Measurements from ENCODE around the gene MYBPH. TPM values are rescaled to one million over a fixed set of nuclear protein-coding genes. Genes with fewer than 3 reads are reported as not detected.

MYBPH gene
- total RNA-seq, 1 donor from 2014 or later, result not detected

DNA sequence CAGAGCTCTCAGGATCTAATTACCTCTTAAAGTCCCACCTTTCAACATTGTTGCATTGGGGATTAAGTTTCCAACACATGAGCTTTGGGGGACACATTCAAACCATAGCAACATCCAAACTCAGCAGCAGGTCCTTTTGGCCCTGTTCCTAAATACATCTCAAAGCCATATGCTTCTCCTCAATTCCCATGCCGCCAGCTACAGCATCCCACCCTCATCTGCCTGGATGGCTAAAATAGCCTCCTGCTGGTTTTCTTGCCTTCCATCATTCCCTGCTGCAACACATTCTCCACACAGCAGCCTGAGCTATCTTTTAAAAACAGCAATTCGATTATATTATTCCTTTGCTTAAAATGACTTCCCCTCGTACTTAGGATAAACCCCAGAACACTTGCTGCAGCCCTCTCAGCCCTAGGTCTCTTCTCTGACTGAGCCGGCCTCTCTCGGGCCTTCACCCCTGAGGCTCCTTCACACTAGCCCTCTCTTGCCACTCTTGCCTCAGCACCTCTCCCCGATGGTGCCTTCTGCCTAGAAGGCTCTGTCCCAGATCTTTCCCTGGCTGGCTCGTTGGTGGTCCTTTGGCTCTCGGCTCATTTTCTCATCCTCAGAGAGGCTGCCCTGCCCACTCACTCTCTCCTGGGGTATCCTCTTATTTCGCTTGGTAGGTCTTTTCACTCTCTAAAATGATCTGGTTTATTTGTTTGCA, 16.5 kb downstream of the MYBPH start:
- H3K27me3 Mint-ChIP-seq (ENCODE audit: low read depth), result peaks cover 3% of the 10 kb centered on the region
- no peaks in the 10 kb centered on the region for H3K36me3 Mint-ChIP-seq
- no peak for DNase-seq (ENCODE audit: low spot score in 2 of 2, unreplicated experiment in 2 of 2)
- H3K4me1 Mint-ChIP-seq, result peaks cover 16% of the 10 kb centered on the region
- H3K27ac Mint-ChIP-seq, result no peak overlapping the region
- H3K4me3 Mint-ChIP-seq, result no peak overlapping the region
- TF ChIP-seq, protein P1, sequence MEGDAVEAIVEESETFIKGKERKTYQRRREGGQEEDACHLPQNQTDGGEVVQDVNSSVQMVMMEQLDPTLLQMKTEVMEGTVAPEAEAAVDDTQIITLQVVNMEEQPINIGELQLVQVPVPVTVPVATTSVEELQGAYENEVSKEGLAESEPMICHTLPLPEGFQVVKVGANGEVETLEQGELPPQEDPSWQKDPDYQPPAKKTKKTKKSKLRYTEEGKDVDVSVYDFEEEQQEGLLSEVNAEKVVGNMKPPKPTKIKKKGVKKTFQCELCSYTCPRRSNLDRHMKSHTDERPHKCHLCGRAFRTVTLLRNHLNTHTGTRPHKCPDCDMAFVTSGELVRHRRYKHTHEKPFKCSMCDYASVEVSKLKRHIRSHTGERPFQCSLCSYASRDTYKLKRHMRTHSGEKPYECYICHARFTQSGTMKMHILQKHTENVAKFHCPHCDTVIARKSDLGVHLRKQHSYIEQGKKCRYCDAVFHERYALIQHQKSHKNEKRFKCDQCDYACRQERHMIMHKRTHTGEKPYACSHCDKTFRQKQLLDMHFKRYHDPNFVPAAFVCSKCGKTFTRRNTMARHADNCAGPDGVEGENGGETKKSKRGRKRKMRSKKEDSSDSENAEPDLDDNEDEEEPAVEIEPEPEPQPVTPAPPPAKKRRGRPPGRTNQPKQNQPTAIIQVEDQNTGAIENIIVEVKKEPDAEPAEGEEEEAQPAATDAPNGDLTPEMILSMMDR (IDR thresholded peaks at IDR 0.05; ENCODE audit: unreplicated experiment), result no peak
- H3K9me3 Mint-ChIP-seq, result peaks cover 8% of the 10 kb centered on the region

DNA sequence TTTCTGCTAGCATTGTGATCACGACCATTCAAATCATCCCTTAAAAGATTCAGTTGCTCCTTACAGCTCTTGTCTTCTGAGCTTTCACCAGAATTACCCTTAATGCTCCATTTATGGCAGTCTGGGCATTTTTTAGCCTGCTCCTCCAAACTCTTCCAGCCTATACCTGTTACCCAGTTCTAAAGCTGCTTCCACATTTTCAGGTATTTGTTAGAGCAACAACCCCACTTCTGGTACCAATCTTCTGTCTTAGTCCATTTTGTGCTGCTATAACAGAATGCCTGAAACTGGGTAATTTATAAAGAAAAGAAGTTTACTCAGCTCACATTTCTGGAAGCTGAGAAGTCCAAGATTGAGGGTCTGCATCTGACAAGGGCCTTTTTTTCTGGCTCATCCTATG, 17.2 kb downstream of the MYBPH start:
- TF ChIP-seq, protein P1 (IDR thresholded peaks at IDR 0.05; ENCODE audit: unreplicated experiment), result no peak
- no peak for DNase-seq (ENCODE audit: low spot score in 2 of 2, unreplicated experiment in 2 of 2)
- H3K4me1 Mint-ChIP-seq, result peaks cover 23% of the 10 kb centered on the region
- no peak overlapping the region for H3K27ac Mint-ChIP-seq
- peaks cover 8% of the 10 kb centered on the region for H3K9me3 Mint-ChIP-seq
- no peaks in the 10 kb centered on the region for H3K36me3 Mint-ChIP-seq
- H3K27me3 Mint-ChIP-seq (ENCODE audit: low read depth), result peaks cover 2% of the 10 kb centered on the region
- H3K4me3 Mint-ChIP-seq, result no peak overlapping the region

DNA sequence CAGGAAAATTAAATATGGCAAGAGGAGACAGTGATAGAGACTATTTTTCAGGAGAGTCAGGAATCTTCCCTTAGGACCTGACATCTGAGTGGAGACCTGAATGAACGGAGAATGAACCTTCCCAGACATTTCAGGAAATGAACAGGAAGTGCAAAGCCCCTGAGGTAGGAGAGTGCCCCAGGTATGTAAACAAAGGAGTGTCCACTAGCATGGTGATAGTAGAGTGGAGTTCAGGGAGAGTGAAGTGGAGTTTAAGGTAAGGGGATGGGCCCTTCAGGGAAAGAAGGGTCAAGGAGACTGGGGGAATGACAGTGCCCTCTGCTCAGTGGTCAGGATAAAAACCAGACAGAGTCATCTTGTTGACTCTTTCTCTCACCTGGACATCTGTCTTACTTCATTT, 19.3 kb downstream of the MYBPH start:
- Mint-ChIP-seq H3K4me1 (peaks cover 44% of the 10 kb centered on the region), H3K4me3 (no peak overlapping the region), H3K36me3 (no peaks in the 10 kb centered on the region), H3K9me3 (peaks cover 8% of the 10 kb centered on the region), H3K27ac (no peak overlapping the region), H3K27me3 (ENCODE audit: low read depth) (no peaks in the 10 kb centered on the region)
- TF ChIP-seq, protein P1 (IDR thresholded peaks at IDR 0.05; ENCODE audit: unreplicated experiment), result no peak
- DNase-seq (ENCODE audit: low spot score in 2 of 2, unreplicated experiment in 2 of 2), result no peak

DNA sequence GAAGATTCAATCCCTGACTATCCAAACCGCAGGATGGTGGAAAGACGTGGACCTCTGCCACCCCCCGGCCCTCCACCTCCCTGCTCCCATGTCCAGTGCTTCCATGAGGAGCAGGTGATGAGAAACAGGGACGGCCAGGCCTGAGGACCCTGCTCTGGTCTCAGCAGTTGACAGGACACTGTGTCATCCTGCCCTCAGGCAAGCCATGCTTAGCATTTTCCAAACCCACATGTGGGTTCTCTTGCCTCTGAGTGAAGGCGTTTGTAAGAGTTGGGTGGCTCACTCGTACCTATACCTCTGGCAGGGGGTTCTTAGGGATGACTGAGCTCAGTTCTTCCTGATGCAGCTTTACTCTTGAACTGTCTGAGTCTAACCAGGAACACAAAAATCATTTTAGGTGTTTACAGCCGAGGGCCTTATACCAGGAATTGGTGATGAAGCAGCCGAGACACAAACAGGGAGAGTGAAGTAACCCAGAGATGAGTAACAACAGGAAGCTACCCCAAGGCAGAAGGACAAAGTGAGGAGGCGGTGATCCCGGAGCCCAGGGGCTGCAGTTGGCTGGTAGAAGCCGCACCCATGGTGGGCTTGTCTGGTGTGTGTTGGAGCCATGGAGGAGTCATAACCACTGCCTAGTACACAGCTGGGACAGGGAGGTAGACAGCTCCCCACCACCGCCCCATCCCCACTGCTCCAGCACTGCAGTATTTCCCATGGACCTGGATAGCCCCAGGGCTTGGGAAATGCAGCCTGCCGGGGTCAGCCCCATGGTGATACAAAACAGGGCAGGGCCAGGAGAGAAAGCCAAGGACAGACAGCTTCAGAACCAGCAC, 21.4 kb downstream of the MYBPH start:
- H3K27ac Mint-ChIP-seq, result peak overlapping the region; percentile 74
- peaks cover 62% of the 10 kb centered on the region for H3K4me1 Mint-ChIP-seq
- H3K9me3 Mint-ChIP-seq, result peaks cover 8% of the 10 kb centered on the region
- DNase-seq (ENCODE audit: low spot score in 2 of 2, unreplicated experiment in 2 of 2), result no peak
- no peak overlapping the region for H3K4me3 Mint-ChIP-seq
- H3K36me3 Mint-ChIP-seq, result no peaks in the 10 kb centered on the region
- TF ChIP-seq, protein P1 (IDR thresholded peaks at IDR 0.05; ENCODE audit: unreplicated experiment), result no peak
- no peaks in the 10 kb centered on the region for H3K27me3 Mint-ChIP-seq (ENCODE audit: low read depth)

DNA sequence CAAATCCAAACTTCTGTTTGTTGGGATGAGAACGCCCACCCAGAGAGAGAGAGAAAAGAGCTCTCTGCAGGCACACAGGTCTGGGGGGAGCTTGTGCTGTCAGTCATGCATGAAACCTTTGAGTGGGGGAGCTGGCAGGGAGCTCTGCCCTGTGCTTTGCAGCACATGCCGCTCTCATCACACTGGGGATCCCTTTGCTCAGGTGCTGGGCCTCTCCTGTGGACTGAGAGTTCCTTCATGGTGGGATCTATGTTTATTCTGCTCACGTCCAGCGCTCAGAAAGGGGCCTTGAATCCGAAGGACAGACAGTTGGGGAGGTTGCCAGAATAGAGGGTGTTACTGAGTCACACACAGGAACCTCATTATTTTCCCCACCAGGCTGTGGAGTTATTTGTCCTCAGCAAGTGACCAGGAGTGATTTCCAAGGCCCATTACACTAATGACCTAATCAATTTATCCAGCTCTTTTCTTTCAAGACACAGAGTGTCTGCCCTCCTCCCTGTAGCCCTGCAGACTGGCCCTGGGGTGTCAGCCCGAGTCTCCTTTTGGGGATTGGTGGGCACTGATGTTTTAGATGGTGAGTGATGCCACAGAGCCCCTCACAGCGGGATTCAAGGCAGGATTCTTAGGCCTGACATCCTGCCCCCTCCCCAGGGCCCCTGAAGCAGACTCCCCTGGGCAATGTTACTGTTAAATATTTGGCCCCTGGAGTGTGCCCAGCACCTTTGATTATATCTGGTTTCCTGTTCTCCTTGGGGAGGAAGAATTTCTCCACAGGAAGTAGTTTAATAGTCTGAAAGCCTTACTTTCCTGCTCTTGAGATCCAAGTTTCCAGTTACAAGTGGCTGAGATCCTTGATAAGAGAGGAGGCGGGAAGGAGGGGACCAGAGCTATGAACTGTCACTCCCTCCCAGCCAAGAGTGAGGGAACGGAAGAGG, 22.3 kb downstream of the MYBPH start:
- H3K27ac Mint-ChIP-seq, result peak overlapping the region; percentile 74
- H3K36me3 Mint-ChIP-seq, result no peaks in the 10 kb centered on the region
- peaks cover 6% of the 10 kb centered on the region for H3K9me3 Mint-ChIP-seq
- no peak overlapping the region for H3K4me3 Mint-ChIP-seq
- H3K4me1 Mint-ChIP-seq, result peaks cover 67% of the 10 kb centered on the region
- H3K27me3 Mint-ChIP-seq (ENCODE audit: low read depth), result no peaks in the 10 kb centered on the region
- DNase-seq (ENCODE audit: low spot score in 2 of 2, unreplicated experiment in 2 of 2), result no peak
- TF ChIP-seq, protein P1 (IDR thresholded peaks at IDR 0.05; ENCODE audit: unreplicated experiment), result no peak

All from mesothelial cell of epicardium (in vitro differentiated cells).